ENCODE data around the gene BRIP1. TPM values are rescaled to one million over a fixed set of nuclear protein-coding genes. Genes with fewer than 3 reads are reported as not detected.

Gene BRIP1
- total RNA-seq, 1 donor from 2014 or later, result 6.4 TPM

- Mint-ChIP-seq H3K27me3 (ENCODE audit: low read depth, unreplicated experiment) (no peaks in the 10 kb centered on the region), H3K4me1 (ENCODE audit: low read depth, unreplicated experiment) (no peaks in the 10 kb centered on the region), H3K4me3 (ENCODE audit: unreplicated experiment) (no peak overlapping the region), H3K27ac (ENCODE audit: unreplicated experiment) (no peak overlapping the region), H3K9me3 (ENCODE audit: unreplicated experiment) (no peaks in the 10 kb centered on the region), H3K36me3 (ENCODE audit: low read depth, unreplicated experiment) (no peaks in the 10 kb centered on the region)
- H3K4me2 ChIP-seq (ENCODE audit: low read length), result no peak overlapping the region
- TF ChIP-seq, protein P1, sequence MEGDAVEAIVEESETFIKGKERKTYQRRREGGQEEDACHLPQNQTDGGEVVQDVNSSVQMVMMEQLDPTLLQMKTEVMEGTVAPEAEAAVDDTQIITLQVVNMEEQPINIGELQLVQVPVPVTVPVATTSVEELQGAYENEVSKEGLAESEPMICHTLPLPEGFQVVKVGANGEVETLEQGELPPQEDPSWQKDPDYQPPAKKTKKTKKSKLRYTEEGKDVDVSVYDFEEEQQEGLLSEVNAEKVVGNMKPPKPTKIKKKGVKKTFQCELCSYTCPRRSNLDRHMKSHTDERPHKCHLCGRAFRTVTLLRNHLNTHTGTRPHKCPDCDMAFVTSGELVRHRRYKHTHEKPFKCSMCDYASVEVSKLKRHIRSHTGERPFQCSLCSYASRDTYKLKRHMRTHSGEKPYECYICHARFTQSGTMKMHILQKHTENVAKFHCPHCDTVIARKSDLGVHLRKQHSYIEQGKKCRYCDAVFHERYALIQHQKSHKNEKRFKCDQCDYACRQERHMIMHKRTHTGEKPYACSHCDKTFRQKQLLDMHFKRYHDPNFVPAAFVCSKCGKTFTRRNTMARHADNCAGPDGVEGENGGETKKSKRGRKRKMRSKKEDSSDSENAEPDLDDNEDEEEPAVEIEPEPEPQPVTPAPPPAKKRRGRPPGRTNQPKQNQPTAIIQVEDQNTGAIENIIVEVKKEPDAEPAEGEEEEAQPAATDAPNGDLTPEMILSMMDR (IDR thresholded peaks at IDR 0.05; ENCODE audit: insufficient read depth, low read depth, low read length), result no peak
- TF ChIP-seq EZH2 (IDR thresholded peaks at IDR 0.05; ENCODE audit: insufficient read depth, low read length), result no peak
- H3K9me3 ChIP-seq (ENCODE audit: insufficient read depth, low read depth, low read length), result no peaks in the 10 kb centered on the region
- no peak overlapping the region for H2AFZ ChIP-seq (ENCODE audit: low read depth, low read length)
- H3K79me2 ChIP-seq (ENCODE audit: insufficient read depth, low read length), result no peaks in the 10 kb centered on the region
- H3K9ac ChIP-seq (ENCODE audit: low read length), result no peak overlapping the region
- H3K4me1 ChIP-seq (ENCODE audit: insufficient read depth, low read length), result no peaks in the 10 kb centered on the region
- FAIRE-seq (no peak), DNase-seq (ENCODE audit: low read depth) (no peak)
- H4K20me1 ChIP-seq (ENCODE audit: insufficient read depth, low read length), result no peaks in the 10 kb centered on the region
- no peak overlapping the region for H3K27ac ChIP-seq (ENCODE audit: low read depth, low read length)
- H3K36me3 ChIP-seq (ENCODE audit: insufficient read depth, low read length), result peaks cover 9% of the 10 kb centered on the region
- no peaks in the 10 kb centered on the region for H3K27me3 ChIP-seq (ENCODE audit: insufficient read depth, low read length)
- H3K4me3 ChIP-seq (ENCODE audit: insufficient read depth, low read depth, low read length), result no peak overlapping the region
These were observed 67.8 kb downstream of the BRIP1 start for GRCh38 chr17:61795546-61795945.

DNA sequence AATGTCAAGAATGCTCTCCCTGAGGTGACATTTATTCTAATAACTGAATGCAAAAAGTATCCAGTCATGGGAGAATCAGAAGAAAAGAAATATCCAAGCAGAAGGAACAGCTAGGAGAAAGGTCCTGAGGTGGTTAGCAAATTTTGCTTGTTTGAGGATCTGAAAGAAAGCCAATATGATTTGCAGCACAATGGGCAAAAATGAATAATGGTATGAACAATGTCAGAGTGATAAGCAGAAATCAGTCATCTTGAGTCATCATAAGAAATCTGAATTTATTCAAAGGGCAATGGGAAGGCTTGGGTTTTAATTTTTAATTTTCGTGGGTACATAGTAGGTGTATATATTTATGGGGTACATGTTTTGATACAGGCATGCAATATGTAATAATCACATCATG is 68.5 kb downstream of the BRIP1 start:
- no peak overlapping the region for H2AFZ ChIP-seq (ENCODE audit: low read depth, low read length)

DNA sequence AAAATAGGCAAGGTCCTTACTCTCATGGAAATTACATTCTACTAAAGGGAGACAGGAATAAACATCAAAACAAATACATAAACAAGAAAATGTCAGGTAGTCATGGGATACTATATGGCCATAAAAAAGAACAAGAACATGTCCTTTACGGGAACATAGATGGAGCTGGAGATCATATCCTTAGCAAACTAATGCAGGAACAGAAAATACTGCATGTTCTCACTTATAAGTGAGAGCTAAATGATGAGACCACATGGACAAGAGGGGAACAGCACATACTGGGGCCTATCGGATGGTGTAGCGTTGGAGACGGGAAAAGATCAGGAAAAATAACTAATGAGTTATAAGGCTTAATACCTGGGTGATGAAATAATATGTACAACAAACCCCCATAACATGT is 69.1 kb downstream of the BRIP1 start:
- Histone ChIP-seq H3K9me3 (ENCODE audit: insufficient read depth, low read depth, low read length) (no peaks in the 10 kb centered on the region), H3K4me1 (ENCODE audit: insufficient read depth, low read length) (no peaks in the 10 kb centered on the region), H3K79me2 (ENCODE audit: insufficient read depth, low read length) (no peaks in the 10 kb centered on the region), H2AFZ (ENCODE audit: low read depth, low read length) (no peak overlapping the region), H3K4me3 (ENCODE audit: insufficient read depth, low read depth, low read length) (no peak overlapping the region), H4K20me1 (ENCODE audit: insufficient read depth, low read length) (no peaks in the 10 kb centered on the region), H3K9ac (ENCODE audit: low read length) (no peak overlapping the region), H3K36me3 (ENCODE audit: insufficient read depth, low read length) (peaks cover 7% of the 10 kb centered on the region), H3K4me2 (ENCODE audit: low read length) (no peak overlapping the region), H3K27me3 (ENCODE audit: insufficient read depth, low read length) (no peaks in the 10 kb centered on the region), H3K27ac (ENCODE audit: low read depth, low read length) (no peak overlapping the region)
- DNase-seq (ENCODE audit: low read depth) (no peak), FAIRE-seq (no peak)
- Mint-ChIP-seq H3K9me3 (ENCODE audit: unreplicated experiment) (no peaks in the 10 kb centered on the region), H3K27me3 (ENCODE audit: low read depth, unreplicated experiment) (no peaks in the 10 kb centered on the region), H3K27ac (ENCODE audit: unreplicated experiment) (no peak overlapping the region), H3K36me3 (ENCODE audit: low read depth, unreplicated experiment) (no peaks in the 10 kb centered on the region), H3K4me1 (ENCODE audit: low read depth, unreplicated experiment) (no peaks in the 10 kb centered on the region), H3K4me3 (ENCODE audit: unreplicated experiment) (no peak overlapping the region)
- TF ChIP-seq EZH2 (IDR thresholded peaks at IDR 0.05; ENCODE audit: insufficient read depth, low read length), result no peak
- TF ChIP-seq, protein P1 (IDR thresholded peaks at IDR 0.05; ENCODE audit: insufficient read depth, low read depth, low read length), result no peak

More for the DNA sequence above, 68.5 kb downstream of the BRIP1 start:
- H3K27ac Mint-ChIP-seq (ENCODE audit: unreplicated experiment), result no peak overlapping the region
- no peak overlapping the region for H3K4me3 Mint-ChIP-seq (ENCODE audit: unreplicated experiment)
- no peaks in the 10 kb centered on the region for H3K79me2 ChIP-seq (ENCODE audit: insufficient read depth, low read length)
- DNase-seq (ENCODE audit: low read depth) (no peak), FAIRE-seq (no peak)
- no peaks in the 10 kb centered on the region for H3K9me3 Mint-ChIP-seq (ENCODE audit: unreplicated experiment)
- H3K4me1 ChIP-seq (ENCODE audit: insufficient read depth, low read length), result no peaks in the 10 kb centered on the region
- no peaks in the 10 kb centered on the region for H3K4me1 Mint-ChIP-seq (ENCODE audit: low read depth, unreplicated experiment)
- H3K4me3 ChIP-seq (ENCODE audit: insufficient read depth, low read depth, low read length), result no peak overlapping the region
- H3K36me3 Mint-ChIP-seq (ENCODE audit: low read depth, unreplicated experiment), result no peaks in the 10 kb centered on the region
- H4K20me1 ChIP-seq (ENCODE audit: insufficient read depth, low read length), result no peaks in the 10 kb centered on the region
- no peak overlapping the region for H3K9ac ChIP-seq (ENCODE audit: low read length)
- H3K4me2 ChIP-seq (ENCODE audit: low read length), result no peak overlapping the region
- no peak for TF ChIP-seq EZH2 (IDR thresholded peaks at IDR 0.05; ENCODE audit: insufficient read depth, low read length)
- TF ChIP-seq, protein P1 (IDR thresholded peaks at IDR 0.05; ENCODE audit: insufficient read depth, low read depth, low read length), result no peak
- H3K27me3 ChIP-seq (ENCODE audit: insufficient read depth, low read length), result no peaks in the 10 kb centered on the region
- H3K9me3 ChIP-seq (ENCODE audit: insufficient read depth, low read depth, low read length), result no peaks in the 10 kb centered on the region
- H3K27me3 Mint-ChIP-seq (ENCODE audit: low read depth, unreplicated experiment), result no peaks in the 10 kb centered on the region
- H3K36me3 ChIP-seq (ENCODE audit: insufficient read depth, low read length), result peaks cover 7% of the 10 kb centered on the region
- H3K27ac ChIP-seq (ENCODE audit: low read depth, low read length), result no peak overlapping the region
